Effector memory CD8-positive, alpha-beta T cell (primary cell): ENCODE measurements around the gene CERK.
A peak's percentile ranks its signal among the peaks of the same experiment; 100 is the strongest.

Experiments
- ATAC-seq: fragments of 150-1000 bp; cut with Tn5 transposase; replicated peaks from 2 replicates; pipeline ENCODE4 v1.10.0; 2021; ENCODE audit warnings: mild to moderate bottlenecking, moderate library complexity
- DNase-seq, 3 experiments: peaks; one replicate each; pipeline ENCODE4 v3.0.0; 2021
- H3K27ac Mint-ChIP-seq, 2 donors: one replicate each; pipeline ENCODE4 v1.8.0; 2022; ENCODE audit warnings: mild to moderate bottlenecking in 2 of 2, mixed read lengths in 2 of 2, moderate library complexity in 2 of 2
- H3K27me3 Mint-ChIP-seq, 2 donors: one replicate each; pipeline ENCODE4 v1.8.0; 2022; ENCODE audit warnings: mixed read lengths in 2 of 2
- H3K36me3 Mint-ChIP-seq: one replicate; pipeline ENCODE4 v1.8.0; 2022; ENCODE audit warnings: mild to moderate bottlenecking, moderate library complexity, mixed read lengths; ENCODE audit not compliant: insufficient read depth
- H3K4me1 Mint-ChIP-seq, 2 donors: one replicate each; pipeline ENCODE4 v1.8.0; 2022; ENCODE audit warnings: low read depth in 2 of 2, mixed read lengths in 2 of 2
- H3K4me3 Mint-ChIP-seq, 2 donors: one replicate each; pipeline ENCODE4 v1.8.0; 2022; ENCODE audit warnings: mild to moderate bottlenecking in 2 of 2, mixed read lengths in 2 of 2, moderate library complexity in 2 of 2
- H3K9me3 Mint-ChIP-seq, 2 donors: one replicate each; pipeline ENCODE4 v1.8.0; 2022; ENCODE audit warnings: mixed read lengths in 2 of 2

Gene CERK

GRCh38 chr22:46773076-46773475, 35.0 kb upstream of the CERK start:
- Mint-ChIP-seq H3K9me3 (no peaks in the 10 kb centered on the region), H3K36me3 (peaks cover 28% of the 10 kb centered on the region), H3K27me3 (no peaks in the 10 kb centered on the region), H3K4me1 (peaks cover 67 to 74% of the 10 kb centered on the region in 2 donors), H3K4me3 (no peak overlapping the region), H3K27ac (peak overlapping the region; percentile 92 to 97)
- DNase-seq: no peak
- ATAC-seq: no peak

GRCh38 chr22:46770726-46771125, 32.7 kb upstream of the CERK start:
- DNase-seq (no peak), ATAC-seq (no peak)
- H3K27ac Mint-ChIP-seq: peak overlapping the region; percentile 82 to 91
- H3K4me3 Mint-ChIP-seq: peak overlapping the region in 1 of 2 donors; percentile 67
- peaks cover 58 to 66% of the 10 kb centered on the region in 2 donors for H3K4me1 Mint-ChIP-seq
- no peaks in the 10 kb centered on the region for H3K27me3 Mint-ChIP-seq
- no peaks in the 10 kb centered on the region for H3K9me3 Mint-ChIP-seq
- H3K36me3 Mint-ChIP-seq: peaks cover 30% of the 10 kb centered on the region

GRCh38 chr22:46770151-46770641, 32.1 kb upstream of the CERK start:
- no peak for DNase-seq
- peak overlapping the region in 1 of 2 donors; percentile 67 for H3K4me3 Mint-ChIP-seq
- peak overlapping the region; percentile 82 to 91 for H3K27ac Mint-ChIP-seq
- H3K4me1 Mint-ChIP-seq: peaks cover 55 to 66% of the 10 kb centered on the region in 2 donors
- peaks cover 29% of the 10 kb centered on the region for H3K36me3 Mint-ChIP-seq
- ATAC-seq: no peak
- H3K27me3 Mint-ChIP-seq: no peaks in the 10 kb centered on the region
- H3K9me3 Mint-ChIP-seq: no peaks in the 10 kb centered on the region

- H3K36me3 Mint-ChIP-seq: peaks cover 28% of the 10 kb centered on the region
- no peak for ATAC-seq
- H3K27ac Mint-ChIP-seq: peak overlapping the region; percentile 82 to 91
- H3K4me1 Mint-ChIP-seq: peaks cover 54 to 64% of the 10 kb centered on the region in 2 donors
- no peak for DNase-seq
- peak overlapping the region in 1 of 2 donors; percentile 67 for H3K4me3 Mint-ChIP-seq
- H3K27me3 Mint-ChIP-seq: no peaks in the 10 kb centered on the region
- H3K9me3 Mint-ChIP-seq: no peaks in the 10 kb centered on the region
Measured at GRCh38 chr22:46769706-46770105, 31.7 kb upstream of the CERK start.

- no peak for ATAC-seq
- DNase-seq: no peak
Measured at GRCh38 chr22:46769191-46769675, 31.2 kb upstream of the CERK start.

GRCh38 chr22:46767249-46767985, 29.4 kb upstream of the CERK start:
- peak overlapping the region; percentile 82 to 91 for H3K27ac Mint-ChIP-seq
- peak overlapping the region in 1 of 2 donors; percentile 11 for H3K4me3 Mint-ChIP-seq
- ATAC-seq (no peak), DNase-seq (no peak)
- peaks cover 42% of the 10 kb centered on the region for H3K36me3 Mint-ChIP-seq
- peaks cover 57 to 69% of the 10 kb centered on the region in 2 donors for H3K4me1 Mint-ChIP-seq
- H3K9me3 Mint-ChIP-seq: no peaks in the 10 kb centered on the region
- no peaks in the 10 kb centered on the region for H3K27me3 Mint-ChIP-seq

More at GRCh38 chr22:46769191-46769675, 31.2 kb upstream of the CERK start:
- Mint-ChIP-seq H3K27me3 (no peaks in the 10 kb centered on the region), H3K4me1 (peaks cover 55 to 64% of the 10 kb centered on the region in 2 donors), H3K27ac (peak overlapping the region; percentile 82 to 91), H3K36me3 (peaks cover 32% of the 10 kb centered on the region), H3K9me3 (no peaks in the 10 kb centered on the region), H3K4me3 (peak overlapping the region in 1 of 2 donors; percentile 67)

GRCh38 chr22:46766611-46767010, 28.6 kb upstream of the CERK start:
- Mint-ChIP-seq H3K27ac (peak overlapping the region; percentile 82 to 100), H3K4me3 (peak overlapping the region in 1 of 2 donors; percentile 22), H3K9me3 (no peaks in the 10 kb centered on the region), H3K27me3 (no peaks in the 10 kb centered on the region), H3K4me1 (peaks cover 63 to 77% of the 10 kb centered on the region in 2 donors), H3K36me3 (peaks cover 50% of the 10 kb centered on the region)
- DNase-seq: no peak
- no peak for ATAC-seq

GRCh38 chr22:46764779-46765485, 26.9 kb upstream of the CERK start:
- Mint-ChIP-seq H3K9me3 (no peaks in the 10 kb centered on the region), H3K36me3 (peaks cover 50% of the 10 kb centered on the region), H3K27ac (peak overlapping the region; percentile 100), H3K27me3 (no peaks in the 10 kb centered on the region), H3K4me3 (peak overlapping the region; percentile 98 to 99), H3K4me1 (peaks cover 59 to 72% of the 10 kb centered on the region in 2 donors)
- no peak for ATAC-seq
- no peak for DNase-seq

- no peaks in the 10 kb centered on the region for H3K9me3 Mint-ChIP-seq
- DNase-seq (no peak), ATAC-seq (no peak)
- H3K36me3 Mint-ChIP-seq: peaks cover 45% of the 10 kb centered on the region
- H3K27ac Mint-ChIP-seq: peak overlapping the region; percentile 100
- H3K4me1 Mint-ChIP-seq: peaks cover 51 to 64% of the 10 kb centered on the region in 2 donors
- peak overlapping the region; percentile 98 to 99 for H3K4me3 Mint-ChIP-seq
- H3K27me3 Mint-ChIP-seq: no peaks in the 10 kb centered on the region
Measured at GRCh38 chr22:46764140-46764680, 26.2 kb upstream of the CERK start.

- H3K4me1 Mint-ChIP-seq: peaks cover 54 to 62% of the 10 kb centered on the region in 2 donors
- no peaks in the 10 kb centered on the region for H3K9me3 Mint-ChIP-seq
- DNase-seq (peak; percentile 42 to 64 (median 62)), ATAC-seq (peak; percentile 76)
- peaks cover 36% of the 10 kb centered on the region for H3K36me3 Mint-ChIP-seq
- H3K27me3 Mint-ChIP-seq: no peaks in the 10 kb centered on the region
- H3K27ac Mint-ChIP-seq: peak overlapping the region; percentile 100
- H3K4me3 Mint-ChIP-seq: peak overlapping the region; percentile 98 to 99
Measured at GRCh38 chr22:46763051-46763705, 25.1 kb upstream of the CERK start.

GRCh38 chr22:46762238-46763050, 24.4 kb upstream of the CERK start, which contains the start of gene TBC1D22A:
Gene TBC1D22A, plus strand, starts transcription at chr22:46762650. Its CDS starts 137 bp downstream, at chr22:46762787.
- peak; percentile 87 for ATAC-seq

GRCh38 chr22:46761539-46762237, 23.6 kb upstream of the CERK start:
- Mint-ChIP-seq H3K4me1 (peaks cover 41 to 48% of the 10 kb centered on the region in 2 donors), H3K27me3 (no peaks in the 10 kb centered on the region), H3K36me3 (peaks cover 29% of the 10 kb centered on the region), H3K9me3 (no peaks in the 10 kb centered on the region), H3K27ac (peak overlapping the region; percentile 100), H3K4me3 (peak overlapping the region; percentile 98 to 99)
- DNase-seq (no peak), ATAC-seq (peak; percentile 0)

More at GRCh38 chr22:46762238-46763050, 24.4 kb upstream of the CERK start, which contains the start of gene TBC1D22A:
- Mint-ChIP-seq H3K27me3 (no peaks in the 10 kb centered on the region), H3K4me3 (peak within 1 kb of the TSS; percentile 98 to 99), H3K4me1 (peaks cover 49 to 56% of the 10 kb centered on the region in 2 donors), H3K27ac (peak within 1 kb of the TSS; percentile 100), H3K36me3 (peaks cover 29% of the 10 kb centered on the region), H3K9me3 (no peaks in the 10 kb centered on the region)
- DNase-seq: peak; percentile 94 to 95 (median 94)
